Measurements from ENCODE around the gene NRP2. TPM values are rescaled to one million over a fixed set of nuclear protein-coding genes. Genes with fewer than 3 reads are reported as not detected.

Gene NRP2
- total RNA-seq, 5 donors from 2014 or later (not counting 1 experiment from before 2014, with no cell fraction given), result 0.85 to 1.1 (median 0.93) TPM; not detected in 2

GRCh38 chr2:205761421-205761820, 79.1 kb downstream of the NRP2 start:
- no peak overlapping the region for H3K4me3 Mint-ChIP-seq
- POLR2A ChIA-PET, result no interaction called here

DNA sequence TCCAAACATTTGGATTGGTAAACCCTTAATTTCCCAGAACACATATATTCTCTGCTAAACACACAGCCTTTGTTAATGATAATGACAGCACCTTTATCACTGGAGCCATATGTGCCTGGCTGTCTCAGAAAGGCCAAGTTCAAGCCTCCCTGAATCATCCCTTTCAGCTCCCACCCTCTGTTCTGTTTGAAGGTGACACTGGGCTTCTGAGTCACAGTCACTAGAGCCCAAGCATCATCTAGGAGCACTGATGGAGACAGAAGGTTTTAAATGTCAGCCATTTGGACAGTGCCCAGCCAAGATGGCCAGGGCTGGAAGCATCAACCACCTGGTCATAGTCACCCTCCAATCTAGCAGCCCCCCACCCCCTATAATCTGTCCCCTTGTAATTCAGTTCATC, 80.6 kb downstream of the NRP2 start:
- no peaks in the 10 kb centered on the region for H3K36me3 Mint-ChIP-seq
- Histone ChIP-seq H3K9me3 (no peaks in the 10 kb centered on the region), H3K36me3 (ENCODE audit: control insufficient read depth in 2 of 2, extremely low read depth in 1 of 2, insufficient read depth in 1 of 2, low read length in 1 of 2) (no peaks in the 10 kb centered on the region), H3K4me1 (ENCODE audit: control insufficient read depth in 1 of 2, extremely low read depth in 1 of 2, insufficient read depth in 2 of 2, low read length in 2 of 2) (peaks cover 0 to 3% of the 10 kb centered on the region in 2 experiments), H3K4me3 (ENCODE audit: control insufficient read depth in 1 of 2, extremely low read depth in 1 of 2, low read length in 1 of 2) (no peak overlapping the region), H3K27me3 (replicated peaks in 1 of 2; ENCODE audit: control insufficient read depth in 2 of 2, extremely low read depth in 1 of 2, insufficient read depth in 2 of 2, low read length in 1 of 2) (peaks cover 0 to 9% of the 10 kb centered on the region in 2 experiments), H3K27ac (ENCODE audit: low read length) (no peak overlapping the region)
- no peak overlapping the region for H3K4me3 Mint-ChIP-seq
- H3K27ac Mint-ChIP-seq, result no peak overlapping the region
- peaks cover 0 to 9% (median 2%) of the 10 kb centered on the region in 3 donors for H3K4me1 Mint-ChIP-seq
- peaks cover 36 to 53% of the 10 kb centered on the region in 2 donors for H3K27me3 Mint-ChIP-seq
- no peak for DNase-seq
- POLR2A ChIA-PET, result no interaction called here
- ATAC-seq (replicated peaks in 1 of 4), result no peak
- H3K9me3 Mint-ChIP-seq, result no peaks in the 10 kb centered on the region
- CTCF ChIA-PET, result interaction anchor here in 1 of 2 donors (0.5 kb wide), 1 partner anchor 639 kb away, joined by 3 read pairs; no protein-coding TSS in a partner anchor

More at GRCh38 chr2:205761421-205761820, 79.1 kb downstream of the NRP2 start:
- no peaks in the 10 kb centered on the region for H3K36me3 ChIP-seq (ENCODE audit: control insufficient read depth in 2 of 2, extremely low read depth in 1 of 2, insufficient read depth in 1 of 2, low read length in 1 of 2)
- peaks cover 0 to 7% (median 0%) of the 10 kb centered on the region in 3 donors for H3K4me1 Mint-ChIP-seq
- H3K27me3 ChIP-seq (replicated peaks in 1 of 2; ENCODE audit: control insufficient read depth in 2 of 2, extremely low read depth in 1 of 2, insufficient read depth in 2 of 2, low read length in 1 of 2), result peaks cover 0 to 9% of the 10 kb centered on the region in 2 experiments
- no peak overlapping the region for H3K27ac Mint-ChIP-seq
- WGBS (ENCODE audit: insufficient coverage), result 77% methylated on average over 3 of the region's 4 CpGs
- no peaks in the 10 kb centered on the region for H3K9me3 ChIP-seq
- H3K9me3 Mint-ChIP-seq, result no peaks in the 10 kb centered on the region
- DNase-seq (no peak), ATAC-seq (replicated peaks in 1 of 4) (no peak)
- peaks cover 0 to 3% of the 10 kb centered on the region in 2 experiments for H3K4me1 ChIP-seq (ENCODE audit: control insufficient read depth in 1 of 2, extremely low read depth in 1 of 2, insufficient read depth in 2 of 2, low read length in 2 of 2)
- H3K27me3 Mint-ChIP-seq, result peaks cover 27 to 46% of the 10 kb centered on the region in 2 donors
- no peaks in the 10 kb centered on the region for H3K36me3 Mint-ChIP-seq
- no peak overlapping the region for H3K27ac ChIP-seq (ENCODE audit: low read length)
- H3K4me3 ChIP-seq (ENCODE audit: control insufficient read depth in 1 of 2, extremely low read depth in 1 of 2, low read length in 1 of 2), result no peak overlapping the region
- CTCF ChIA-PET, result no interaction called here

- H3K4me3 ChIP-seq (ENCODE audit: control insufficient read depth in 1 of 2, extremely low read depth in 1 of 2, low read length in 1 of 2), result peak overlapping the region in 1 of 2 donors; percentile 40
- ATAC-seq (replicated peaks in 1 of 4), result peak in 1 of 4 experiments; percentile 40
- H3K9me3 ChIP-seq, result no peaks in the 10 kb centered on the region
- Mint-ChIP-seq H3K27me3 (peaks cover 36 to 53% of the 10 kb centered on the region in 2 donors), H3K4me3 (no peak overlapping the region), H3K4me1 (peaks cover 0 to 9% (median 2%) of the 10 kb centered on the region in 3 donors), H3K27ac (no peak overlapping the region), H3K9me3 (no peaks in the 10 kb centered on the region), H3K36me3 (no peaks in the 10 kb centered on the region)
- ChIA-PET POLR2A (no interaction called here), CTCF (no interaction called here)
- peaks cover 0 to 3% of the 10 kb centered on the region in 2 experiments for H3K4me1 ChIP-seq (ENCODE audit: control insufficient read depth in 1 of 2, extremely low read depth in 1 of 2, insufficient read depth in 2 of 2, low read length in 2 of 2)
- H3K36me3 ChIP-seq (ENCODE audit: control insufficient read depth in 2 of 2, extremely low read depth in 1 of 2, insufficient read depth in 1 of 2, low read length in 1 of 2), result no peaks in the 10 kb centered on the region
- H3K27me3 ChIP-seq (replicated peaks in 1 of 2; ENCODE audit: control insufficient read depth in 2 of 2, extremely low read depth in 1 of 2, insufficient read depth in 2 of 2, low read length in 1 of 2), result peaks cover 0 to 9% of the 10 kb centered on the region in 2 experiments
- H3K27ac ChIP-seq (ENCODE audit: low read length), result no peak overlapping the region
- WGBS (ENCODE audit: insufficient coverage), result 68% methylated on average over 21 of the region's 21 CpGs
- DNase-seq, result peak in 10 of 35 experiments; percentile 4 to 36 (median 7)
Observed at GRCh38 chr2:205763708-205764211, 81.5 kb downstream of the NRP2 start.

DNA sequence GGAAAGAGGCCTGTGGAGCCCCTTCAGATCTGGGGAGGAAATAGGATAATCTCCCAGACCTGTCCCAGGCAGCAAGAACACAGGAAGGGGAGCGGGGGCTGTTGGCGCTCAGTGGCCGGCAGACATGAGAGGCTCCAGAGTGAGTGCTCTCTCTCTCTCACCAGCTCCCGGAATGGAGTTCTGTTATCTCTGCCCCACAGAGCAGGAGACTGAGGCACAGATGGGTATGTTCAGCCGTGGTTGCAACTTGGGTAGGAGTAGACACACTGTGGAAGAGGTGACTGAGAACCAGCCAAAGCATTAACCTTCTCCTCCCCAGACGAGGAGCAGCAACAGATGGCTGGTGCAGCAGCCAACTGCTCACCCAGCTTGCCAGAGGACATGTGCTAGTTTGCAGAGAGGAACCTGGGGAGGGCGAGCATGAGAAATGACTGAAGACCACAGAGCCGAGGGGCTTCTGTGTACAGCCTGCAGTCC, 82.0 kb downstream of the NRP2 start:
- Mint-ChIP-seq H3K9me3 (no peaks in the 10 kb centered on the region), H3K4me1 (peaks cover 0 to 9% (median 2%) of the 10 kb centered on the region in 3 donors), H3K36me3 (no peaks in the 10 kb centered on the region), H3K27ac (no peak overlapping the region), H3K27me3 (peaks cover 36 to 53% of the 10 kb centered on the region in 2 donors), H3K4me3 (no peak overlapping the region)
- no peak for ATAC-seq (replicated peaks in 1 of 4)
- no peaks in the 10 kb centered on the region for H3K9me3 ChIP-seq
- WGBS (ENCODE audit: insufficient coverage), result 60% methylated on average over 1 of the region's 8 CpGs
- H3K4me3 ChIP-seq (ENCODE audit: control insufficient read depth in 1 of 2, extremely low read depth in 1 of 2, low read length in 1 of 2), result no peak overlapping the region
- peaks cover 0 to 3% of the 10 kb centered on the region in 2 experiments for H3K4me1 ChIP-seq (ENCODE audit: control insufficient read depth in 1 of 2, extremely low read depth in 1 of 2, insufficient read depth in 2 of 2, low read length in 2 of 2)
- ChIA-PET POLR2A (no interaction called here), CTCF (no interaction called here)
- H3K27me3 ChIP-seq (replicated peaks in 1 of 2; ENCODE audit: control insufficient read depth in 2 of 2, extremely low read depth in 1 of 2, insufficient read depth in 2 of 2, low read length in 1 of 2), result peaks cover 0 to 9% of the 10 kb centered on the region in 2 experiments
- H3K27ac ChIP-seq (ENCODE audit: low read length), result no peak overlapping the region
- DNase-seq, result no peak
- H3K36me3 ChIP-seq (ENCODE audit: control insufficient read depth in 2 of 2, extremely low read depth in 1 of 2, insufficient read depth in 1 of 2, low read length in 1 of 2), result no peaks in the 10 kb centered on the region

GRCh38 chr2:205765151-205765550, 82.8 kb downstream of the NRP2 start:
- H3K4me3 Mint-ChIP-seq, result no peak overlapping the region
- no peaks in the 10 kb centered on the region for H3K9me3 Mint-ChIP-seq
- peaks cover 0 to 9% of the 10 kb centered on the region in 2 experiments for H3K27me3 ChIP-seq (replicated peaks in 1 of 2; ENCODE audit: control insufficient read depth in 2 of 2, extremely low read depth in 1 of 2, insufficient read depth in 2 of 2, low read length in 1 of 2)
- H3K27ac Mint-ChIP-seq, result no peak overlapping the region
- ATAC-seq (replicated peaks in 1 of 4) (no peak), DNase-seq (no peak)
- H3K27me3 Mint-ChIP-seq, result peaks cover 36 to 56% of the 10 kb centered on the region in 2 donors
- ChIA-PET CTCF (no interaction called here), POLR2A (no interaction called here)
- no peak overlapping the region for H3K4me3 ChIP-seq (ENCODE audit: control insufficient read depth in 1 of 2, extremely low read depth in 1 of 2, low read length in 1 of 2)
- no peaks in the 10 kb centered on the region for H3K9me3 ChIP-seq
- no peak overlapping the region for H3K27ac ChIP-seq (ENCODE audit: low read length)
- H3K4me1 ChIP-seq (ENCODE audit: control insufficient read depth in 1 of 2, extremely low read depth in 1 of 2, insufficient read depth in 2 of 2, low read length in 2 of 2), result peaks cover 0 to 5% of the 10 kb centered on the region in 2 experiments
- H3K4me1 Mint-ChIP-seq, result peaks cover 0 to 9% (median 5%) of the 10 kb centered on the region in 3 donors
- H3K36me3 Mint-ChIP-seq, result no peaks in the 10 kb centered on the region
- WGBS (ENCODE audit: insufficient coverage), result 97% methylated on average over 4 of the region's 8 CpGs
- no peaks in the 10 kb centered on the region for H3K36me3 ChIP-seq (ENCODE audit: control insufficient read depth in 2 of 2, extremely low read depth in 1 of 2, insufficient read depth in 1 of 2, low read length in 1 of 2)

GRCh38 chr2:205766779-205767359, 84.6 kb downstream of the NRP2 start:
- Mint-ChIP-seq H3K4me3 (no peak overlapping the region), H3K4me1 (peaks cover 0 to 9% (median 5%) of the 10 kb centered on the region in 3 donors), H3K9me3 (no peaks in the 10 kb centered on the region), H3K27me3 (peaks cover 45 to 58% of the 10 kb centered on the region in 2 donors), H3K36me3 (no peaks in the 10 kb centered on the region), H3K27ac (peak overlapping the region in 1 of 2 donors; percentile 1)
- 32% methylated on average over 3 of the region's 9 CpGs for WGBS (ENCODE audit: insufficient coverage)
- H3K4me1 ChIP-seq (ENCODE audit: control insufficient read depth in 1 of 2, extremely low read depth in 1 of 2, insufficient read depth in 2 of 2, low read length in 2 of 2), result peaks cover 0 to 5% of the 10 kb centered on the region in 2 experiments
- no peaks in the 10 kb centered on the region for H3K9me3 ChIP-seq
- no peak overlapping the region for H3K27ac ChIP-seq (ENCODE audit: low read length)
- peaks cover 0 to 14% of the 10 kb centered on the region in 2 experiments for H3K27me3 ChIP-seq (replicated peaks in 1 of 2; ENCODE audit: control insufficient read depth in 2 of 2, extremely low read depth in 1 of 2, insufficient read depth in 2 of 2, low read length in 1 of 2)
- DNase-seq (peak in 31 of 35 experiments; percentile 3 to 64 (median 34)), ATAC-seq (replicated peaks in 1 of 4) (no peak)
- ChIA-PET POLR2A (interaction anchor here in 1 of 2 donors (0.7 kb wide), 1 partner anchor 45 kb away, joined by 4 read pairs; no protein-coding TSS in a partner anchor), CTCF (interaction anchor here in 1 of 2 donors (0.6 to 0.7 kb wide), 3 partner anchors 116 to 1125 kb away, joined by 3 to 7 read pairs (median 3); no protein-coding TSS in a partner anchor)
- H3K4me3 ChIP-seq (ENCODE audit: control insufficient read depth in 1 of 2, extremely low read depth in 1 of 2, low read length in 1 of 2), result no peak overlapping the region
- no peaks in the 10 kb centered on the region for H3K36me3 ChIP-seq (ENCODE audit: control insufficient read depth in 2 of 2, extremely low read depth in 1 of 2, insufficient read depth in 1 of 2, low read length in 1 of 2)

All from T-cell (primary cell).